GM12878 (cell line): Measurements from ENCODE around the gene FTSJ1. TPM values are rescaled to one million over a fixed set of nuclear protein-coding genes. Genes with fewer than 3 reads are reported as not detected.
"Not testable (repeated sequence)": the region's sequence is repeated elsewhere in the genome, so short reads cannot be mapped to it uniquely, and the experiment has no call there.

Experiments used
- ATAC-seq: fragments of 200-7000 bp; cut with Tn5 transposase; 3 replicates; pipeline ENCODE4 v1.9.1; 2020; ENCODE audit warnings: mild to moderate bottlenecking, moderate library complexity
- BruUV-seq: library from RNA; stranded (reverse); fragments of 400-500 nt; replicated peaks from 2 replicates; lab custom pipeline; 2021; lab: Mats Ljungman, UMichigan
- CTCF ChIA-PET: fragments of 300-600 bp; sonication (Branson Sonifier 250); formaldehyde crosslinking; extraction: SDS; loops from one replicate; lab custom pipeline; 2021; ENCODE audit warnings: inconsistent platforms; lab: Yijun Ruan, JAX
- POLR2A ChIA-PET: fragments of 350-600 bp; formaldehyde crosslinking; extraction: SDS; loops from one replicate; lab custom pipeline; 2021; ENCODE audit warnings: inconsistent platforms; lab: Charles Lee
- RAD21 ChIA-PET: fragments of 300-600 bp; sonication (Branson Sonifier 250); formaldehyde crosslinking; loops from one replicate; lab custom pipeline; 2023; ENCODE audit warnings: antibody characterized with exemption; ENCODE audit not compliant: unreplicated experiment; lab: Charles Lee
- SMC1A ChIA-PET: fragments of 300-600 bp; sonication (Branson Sonifier 250); formaldehyde crosslinking; loops from one replicate; lab custom pipeline; 2023; ENCODE audit not compliant: unreplicated experiment, uncharacterized antibody; lab: Charles Lee
- DNase-seq: peaks from one replicate; pipeline ENCODE4 v3.0.0-alpha.2; 2011; ENCODE audit warnings: low read depth, low spot score
- FAIRE-seq: peaks from 3 replicates; lab custom pipeline; 2011; peaks lifted over from hg19 to GRCh38; lab: Jason Lieb, UNC
- H2AFZ ChIP-seq: 2 replicates; pipeline ENCODE4 v1.6.0; 2011; ENCODE audit warnings: low read depth, low read length, control low read depth; ENCODE audit not compliant: control insufficient read depth
- H3K27ac ChIP-seq: 2 replicates; pipeline ENCODE4 v1.5.1; 2011; ENCODE audit warnings: control low read depth; ENCODE audit not compliant: control insufficient read depth, insufficient read depth
- H3K27me3 ChIP-seq, 2 experiments: replicated peaks in 1 of 2; 2 replicates each; pipeline versions ENCODE4 v1.6.0 to v1.6.1; 2011; ENCODE audit warnings: low read length in 1 of 2; ENCODE audit not compliant: control insufficient read depth in 2 of 2, insufficient read depth in 2 of 2
- H3K36me3 ChIP-seq, 2 experiments: 2 replicates each; pipeline ENCODE4 v1.5.1; 2011; ENCODE audit warnings: low read length in 1 of 2; ENCODE audit not compliant: control insufficient read depth in 2 of 2, insufficient read depth in 2 of 2
- H3K4me1 ChIP-seq: 2 replicates; pipeline ENCODE4 v1.6.1; 2011; ENCODE audit warnings: mild to moderate bottlenecking, low read length, moderate library complexity, mixed read lengths; ENCODE audit not compliant: control insufficient read depth, insufficient read depth
- H3K4me2 ChIP-seq: 2 replicates; pipeline ENCODE4 v1.6.0; 2011; ENCODE audit warnings: control low read depth; ENCODE audit not compliant: control insufficient read depth, insufficient read depth
- H3K4me3 ChIP-seq: fragments of 200-600 bp; sonication (generic); 2 replicates; pipeline ENCODE4 v1.5.1; 2016
- H3K79me2 ChIP-seq: 2 replicates; pipeline ENCODE4 v1.6.0; 2011; ENCODE audit warnings: low read length; ENCODE audit not compliant: control insufficient read depth, insufficient read depth
- H3K9ac ChIP-seq: 2 replicates; pipeline ENCODE4 v1.8.0; 2011; ENCODE audit warnings: low read length, control low read depth, mixed read lengths; ENCODE audit not compliant: control insufficient read depth, insufficient read depth
- H3K9me3 ChIP-seq: replicated peaks from 3 replicates; pipeline ENCODE4 v1.5.1; 2011; ENCODE audit warnings: mild to moderate bottlenecking, low read length; ENCODE audit not compliant: control insufficient read depth, insufficient read depth
- H4K20me1 ChIP-seq: 2 replicates; pipeline ENCODE4 v1.6.0; 2011; ENCODE audit not compliant: control insufficient read depth, insufficient read depth
- WGBS: methylation state at CpG from one replicate; pipeline ENCODE4 v1.1.6; 2016; ENCODE audit warnings: low lambda C conversion rate; ENCODE audit not compliant: insufficient replicate concordance, insufficient coverage; ENCODE audit errors: missing lambda C conversion rate; 5-methylcytosine and 5-hydroxymethylcytosine counted together
- in situ Hi-C: fragments of 300-500 bp; cut with MboI; formaldehyde crosslinking; loops from 9 replicates; pipeline ENCODE4 v1.14.3; 2018; ENCODE audit warnings: mixed read lengths
- intact Hi-C: fragments of 100-400 bp; cut with micrococcal nuclease; formaldehyde crosslinking; loops from one replicate; pipeline ENCODE4 v1.14.2; 2022; ENCODE audit not compliant: unreplicated experiment
- polyA plus RNA-seq, 11 experiments: library from polyadenylated mRNA; depleted of rRNA in 4 of 11; unstranded in 6 of 11; stranded (reverse) in 5 of 11; fragments of >200 nt; fragmentation: Nextera tagmentation in 4 of 11; fragmentation: Illumina TruSeq in 1 of 11; extraction: Ambion mirVana in 4 of 11; extraction: Trizol in 1 of 11; gene quantifications; 1 replicate in 1 of 11; 2 replicates in 10 of 11; pipeline versions ENCODE4 v1.2.1 to v1.2.3, GENCODE V29; 2011 to 2016; ENCODE audit warnings: inconsistent platforms in 2 of 11, missing spikeins in 2 of 11, low read depth in 1 of 11
- total RNA-seq, 4 experiments: library from RNA; depleted of rRNA in 3 of 4; stranded (reverse); fragments of >200 nt in 3 of 4; fragmentation: Illumina TruSeq in 1 of 4; extraction: Trizol in 1 of 4; gene quantifications; 2 replicates each; pipeline versions ENCODE4 v1.2.1 to v1.2.3, GENCODE V29; 2013 to 2021

FTSJ1 gene
- total and polyA plus RNA-seq, 10 of the 15 experiments (the other 5 are each of a cell fraction or from before 2014, with no cell fraction given): 8.8 to 87.8 (median 57.9) TPM

DNA sequence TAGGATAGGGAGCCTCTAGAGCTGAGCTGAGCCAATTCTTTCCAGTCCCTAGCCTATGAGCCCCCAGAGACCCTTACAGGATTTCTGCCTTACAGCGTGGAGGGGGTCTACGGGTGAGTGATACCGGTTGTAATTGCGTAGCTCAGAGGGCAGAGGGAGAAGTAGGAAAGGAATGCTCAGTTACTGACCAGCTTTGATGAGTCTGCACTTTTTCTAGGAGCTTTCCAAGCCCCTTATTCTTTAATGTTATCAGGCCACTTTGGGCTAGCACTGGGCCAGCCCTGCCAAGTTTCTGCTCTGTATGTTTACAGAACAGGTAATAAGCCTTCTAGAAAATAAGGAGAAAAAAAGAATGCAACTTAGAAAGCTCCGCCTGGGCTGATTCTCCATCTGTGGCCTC lies 46.4 kb upstream of the FTSJ1 start:
- H3K4me2 ChIP-seq: not testable (repeated sequence)

DNA sequence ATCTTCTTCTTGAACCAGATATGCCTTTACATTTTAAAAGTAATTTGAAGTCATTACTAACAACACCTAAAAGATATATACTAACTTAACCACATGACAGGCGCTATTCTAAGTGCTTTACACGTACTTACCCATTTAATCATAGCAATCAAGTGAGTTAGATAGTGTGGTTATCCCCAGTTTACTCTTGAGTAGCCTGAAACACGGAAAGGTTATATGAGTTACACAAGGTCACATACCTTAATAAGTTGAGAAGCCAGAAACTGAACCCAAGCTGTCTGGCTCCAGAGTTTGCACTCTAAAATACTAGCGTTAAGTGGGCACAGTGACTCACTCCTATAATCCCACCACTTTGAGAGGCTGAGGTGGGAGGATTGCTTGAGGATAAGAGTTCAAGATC lies 45.8 kb upstream of the FTSJ1 start:
- SMC1A ChIA-PET, H3K36me3 ChIP-seq, H3K4me3 ChIP-seq, H4K20me1 ChIP-seq, H3K27me3 ChIP-seq, CTCF ChIA-PET, H3K27ac ChIP-seq, BruUV-seq, H3K4me1 ChIP-seq, ATAC-seq, RAD21 ChIA-PET, POLR2A ChIA-PET, H2AFZ ChIP-seq, H3K4me2 ChIP-seq, H3K79me2 ChIP-seq, intact Hi-C loops, FAIRE-seq, H3K9me3 ChIP-seq, H3K9ac ChIP-seq, DNase-seq: not testable (repeated sequence)
- in situ Hi-C loops: loop anchor here (25.0 kb wide), 1 partner anchor 118 kb away; no protein-coding TSS in a partner anchor
- 27% methylated on average over 4 of the region's 4 CpGs for WGBS

More for the DNA sequence above, 46.4 kb upstream of the FTSJ1 start:
- H3K36me3 ChIP-seq, H3K9me3 ChIP-seq, H3K27me3 ChIP-seq, H3K79me2 ChIP-seq, CTCF ChIA-PET, H4K20me1 ChIP-seq, H3K27ac ChIP-seq, intact Hi-C loops, H3K4me1 ChIP-seq, POLR2A ChIA-PET, ATAC-seq, FAIRE-seq, SMC1A ChIA-PET, H3K9ac ChIP-seq, BruUV-seq, RAD21 ChIA-PET, DNase-seq, H3K4me3 ChIP-seq, H2AFZ ChIP-seq: not testable (repeated sequence)
- 27% methylated on average over 5 of the region's 5 CpGs for WGBS
- in situ Hi-C loops: loop anchor here (25.0 kb wide), 1 partner anchor 117 kb away; no protein-coding TSS in a partner anchor

DNA sequence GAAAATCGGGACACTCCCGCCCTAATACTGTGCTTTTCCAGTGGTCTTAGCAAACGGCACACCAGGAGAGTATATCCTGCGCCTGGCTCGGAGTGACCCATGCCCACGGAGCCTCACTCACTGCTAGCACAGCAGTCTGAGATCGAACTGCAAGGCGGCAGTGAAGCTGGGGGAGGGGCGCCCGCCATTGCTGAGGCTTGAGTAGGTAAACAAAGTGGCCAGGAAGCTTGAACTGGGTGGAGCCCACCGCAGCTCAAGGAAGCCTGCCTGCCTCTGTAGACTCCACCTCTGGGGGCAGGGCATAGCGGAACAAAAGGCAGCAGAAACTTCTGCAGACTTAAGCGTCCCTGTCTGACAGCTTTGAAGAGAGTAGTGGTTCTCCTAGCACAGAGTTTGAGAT lies 42.3 kb upstream of the FTSJ1 start:
- H3K79me2 ChIP-seq, ATAC-seq, H3K9me3 ChIP-seq, H3K4me3 ChIP-seq, H3K27me3 ChIP-seq, FAIRE-seq, DNase-seq, H3K4me2 ChIP-seq, RAD21 ChIA-PET, intact Hi-C loops, BruUV-seq, H4K20me1 ChIP-seq, H2AFZ ChIP-seq, CTCF ChIA-PET, H3K4me1 ChIP-seq, H3K9ac ChIP-seq, H3K27ac ChIP-seq, POLR2A ChIA-PET, H3K36me3 ChIP-seq, SMC1A ChIA-PET: not testable (repeated sequence)
- 60% methylated on average over 13 of the region's 13 CpGs for WGBS
- in situ Hi-C loops: loop anchor here (25.0 kb wide), 1 partner anchor 121 kb away; no protein-coding TSS in a partner anchor

DNA sequence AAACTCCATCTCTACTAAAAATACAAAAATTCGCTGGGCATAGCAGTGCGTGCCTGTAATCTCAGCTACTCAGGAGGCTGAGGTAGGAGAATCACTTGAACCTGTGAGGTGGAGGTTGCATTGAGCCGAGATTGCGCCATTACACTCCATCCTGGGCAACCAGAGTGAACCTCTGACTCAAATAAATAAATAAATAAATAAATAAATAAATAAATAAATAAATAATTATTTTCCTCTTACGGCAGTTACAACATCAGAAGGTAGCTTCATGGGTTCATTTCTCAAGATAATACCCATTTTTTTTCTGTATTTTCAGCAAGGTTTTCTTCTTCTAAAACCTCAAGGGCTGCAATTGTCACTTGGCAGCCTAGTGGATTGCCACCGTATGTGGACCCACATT lies 28.8 kb upstream of the FTSJ1 start:
- H3K9ac ChIP-seq, SMC1A ChIA-PET, H3K27me3 ChIP-seq, intact Hi-C loops, H3K79me2 ChIP-seq, CTCF ChIA-PET, H4K20me1 ChIP-seq, BruUV-seq, H3K4me3 ChIP-seq, RAD21 ChIA-PET, DNase-seq, ATAC-seq, H3K9me3 ChIP-seq, H2AFZ ChIP-seq, H3K27ac ChIP-seq, FAIRE-seq, H3K4me2 ChIP-seq, H3K4me1 ChIP-seq, H3K36me3 ChIP-seq, POLR2A ChIA-PET: not testable (repeated sequence)
- in situ Hi-C loops: loop anchor here (25.0 kb wide), 1 partner anchor 135 kb away; no protein-coding TSS in a partner anchor
- WGBS: 60% methylated on average over 6 of the region's 6 CpGs
